HUES48 (cell line): ENCODE results near the gene TNKS2.

ENCODE experiments used
- H3K27ac ChIP-seq: one replicate; pipeline ENCODE4 v1.7.0; 2013; ENCODE audit warnings: low read depth, low read length, inconsistent platforms
- H3K27me3 ChIP-seq: 2 replicates; pipeline ENCODE4 v1.6.1; 2013; ENCODE audit warnings: mild to moderate bottlenecking, low read length; ENCODE audit not compliant: control insufficient read depth, insufficient read depth
- H3K36me3 ChIP-seq: 2 replicates; pipeline ENCODE4 v1.6.1; 2013; ENCODE audit warnings: low read length; ENCODE audit not compliant: control insufficient read depth, insufficient read depth
- H3K4me1 ChIP-seq: 2 replicates; pipeline ENCODE4 v1.6.1; 2013; ENCODE audit warnings: mild to moderate bottlenecking, low read length; ENCODE audit not compliant: control insufficient read depth, insufficient read depth
- H3K4me3 ChIP-seq: 2 replicates; pipeline ENCODE4 v1.5.1; 2013; ENCODE audit warnings: mild to moderate bottlenecking, low read depth, low read length
- H3K9ac ChIP-seq: 2 replicates; pipeline ENCODE4 v1.6.1; 2013; ENCODE audit warnings: mild to moderate bottlenecking, low read depth, low read length, moderate library complexity
- H3K9me3 ChIP-seq: 2 replicates; pipeline ENCODE4 v1.6.1; 2013; ENCODE audit warnings: low read length; ENCODE audit not compliant: control insufficient read depth, insufficient read depth

TNKS2 gene

GRCh38 chr10:91909117-91909677 is 111.0 kb downstream of the TNKS2 start, which contains the start of gene FGFBP3:
FGFBP3 (minus strand) TSS chr10:91909486; CDS start chr10:91908969, 517 bp downstream.
- H3K27ac ChIP-seq, result peak within 1 kb of the TSS; percentile 44

DNA sequence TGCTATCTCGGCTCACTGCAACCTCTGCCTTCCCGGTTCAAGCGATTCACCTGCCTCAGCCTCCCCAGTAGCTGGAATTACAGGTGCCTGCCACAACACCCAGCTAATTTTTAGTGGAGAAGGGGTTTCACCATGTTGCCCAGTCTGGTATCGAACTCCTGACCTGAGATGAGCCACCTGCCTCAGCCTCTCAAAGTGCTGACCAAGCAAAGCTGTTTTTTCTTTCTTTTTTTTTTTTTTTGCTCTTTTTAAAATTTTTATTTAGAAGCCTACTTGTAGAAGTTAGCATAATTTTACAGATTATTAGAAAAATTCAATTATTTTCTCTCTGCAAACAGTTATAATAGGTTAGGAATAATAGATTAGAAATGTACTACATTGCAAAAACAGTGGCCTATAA is 112.2 kb downstream of the TNKS2 start:
- H3K4me1 ChIP-seq, result peaks cover 7% of the 10 kb centered on the region; the same call in 1 of the 2 replicates

More at GRCh38 chr10:91909117-91909677, 111.0 kb downstream of the TNKS2 start, which contains the start of gene FGFBP3:
- Histone ChIP-seq H3K27me3 (no peaks in the 10 kb centered on the region), H3K4me3 (peak within 1 kb of the TSS; percentile 88), H3K36me3 (peaks cover 16% of the 10 kb centered on the region), H3K9me3 (no peaks in the 10 kb centered on the region), H3K4me1 (peaks cover 7% of the 10 kb centered on the region; the same call in 1 of the 2 replicates), H3K9ac (peak within 1 kb of the TSS; percentile 44; the same call in 1 of the 2 replicates)

More for the DNA sequence above, 112.2 kb downstream of the TNKS2 start:
- Histone ChIP-seq H3K4me3 (no peak overlapping the region), H3K9ac (no peak overlapping the region), H3K9me3 (no peaks in the 10 kb centered on the region), H3K36me3 (peaks cover 16% of the 10 kb centered on the region), H3K27ac (no peak overlapping the region), H3K27me3 (no peaks in the 10 kb centered on the region)
